ENCODE measurements around the gene GLYATL1. TPM values are rescaled to one million over a fixed set of nuclear protein-coding genes. Genes with fewer than 3 reads are reported as not detected.

Gene GLYATL1
- total and polyA plus RNA-seq, 2 of the 8 experiments (the other 6 are each of a cell fraction or from before 2014, with no cell fraction given): 8.6 to 10.7 TPM

DNA sequence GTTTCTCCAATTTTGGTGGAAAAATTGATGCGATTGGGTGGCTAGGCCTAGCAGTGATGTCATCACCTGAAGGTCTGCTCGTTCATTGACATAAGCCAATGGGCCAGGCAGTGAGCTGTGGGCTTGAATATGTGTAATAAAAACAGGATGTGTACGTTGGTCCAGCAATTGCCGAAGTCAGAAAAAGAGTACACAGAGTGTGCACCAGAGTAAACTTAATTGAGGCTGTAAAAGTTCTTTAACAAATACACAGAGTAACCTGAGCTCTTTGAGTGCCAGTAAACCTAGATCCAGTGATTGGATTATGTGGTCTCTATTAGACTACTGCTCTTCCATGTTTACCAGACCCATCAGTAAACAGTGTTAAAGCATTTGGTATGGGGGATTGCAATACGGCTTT, 13.0 kb upstream of the GLYATL1 start:
- no peak overlapping the region for H2AFZ ChIP-seq (ENCODE audit: low read length)
- H3K23ac ChIP-seq (ENCODE audit: insufficient read length): no peak overlapping the region
- H3K27me3 ChIP-seq (replicated peaks in 1 of 4; ENCODE audit: control insufficient read depth in 3 of 4, extremely low read depth in 1 of 4, insufficient read depth in 3 of 4, low read length in 3 of 4): no peaks in the 10 kb centered on the region
- H3K18ac ChIP-seq (ENCODE audit: extremely low read depth, low read length): no peak overlapping the region
- no peak overlapping the region for H3K14ac ChIP-seq (ENCODE audit: insufficient read length)
- H3K79me2 ChIP-seq (ENCODE audit: control insufficient read depth in 1 of 2, insufficient read depth in 2 of 2, low read length in 2 of 2): no peaks in the 10 kb centered on the region; a peak in 1 of 4 replicates
- peaks cover 9% of the 10 kb centered on the region for H3K23me2 ChIP-seq (ENCODE audit: low read depth, low read length)
- H2BK15ac ChIP-seq (ENCODE audit: low read length): 0 out of 2 replicates have a peak overlapping the region, but pooled peaks have one; percentile 67
- ChIA-PET POLR2A (ENCODE audit: partially characterized antibody) (interaction anchor here (0.9 to 2.8 kb wide), 3 partner anchors 14 to 37 kb away, joined by 3 to 18 read pairs (median 3); no protein-coding TSS in a partner anchor), CTCF (ENCODE audit: partially characterized antibody) (interaction anchor here (1.0 to 13.9 kb wide), 6 partner anchors 17 to 350 kb away, joined by 3 to 96 read pairs (median 12); no protein-coding TSS in a partner anchor)
- no peak overlapping the region for H4K5ac ChIP-seq (ENCODE audit: insufficient read length, low read depth, low read length)
- H3K4ac ChIP-seq (replicated peaks; ENCODE audit: insufficient read length, low read depth, low read length): no peak overlapping the region
- H3K9me3 ChIP-seq (ENCODE audit: insufficient read depth in 2 of 2, low read depth in 1 of 2, low read length in 1 of 2): no peaks in the 10 kb centered on the region
- H3K4me1 ChIP-seq (replicated peaks in 1 of 4; ENCODE audit: control insufficient read depth in 3 of 4, insufficient read depth in 4 of 4, low read length in 3 of 4): peaks cover 2 to 28% (median 14%) of the 10 kb centered on the region in 4 experiments; a peak in 6 of 7 replicates
- no peak overlapping the region for H3K9ac ChIP-seq (replicated peaks in 1 of 4; ENCODE audit: extremely low read depth in 1 of 4, low read depth in 3 of 4, low read length in 3 of 4)
- 0 out of 2 replicates have a peak overlapping the region, but pooled peaks have one; percentile 62 for H2BK20ac ChIP-seq (ENCODE audit: low read length)
- H3K4me3 ChIP-seq (ENCODE audit: extremely low read depth in 1 of 4, insufficient read depth in 2 of 4, low read depth in 3 of 4, low read length in 4 of 4): no peak overlapping the region
- no peak overlapping the region for H2AK5ac ChIP-seq (ENCODE audit: low read depth, low read length)
- H3K56ac ChIP-seq (replicated peaks; ENCODE audit: insufficient read length, low read depth, low read length): no peak overlapping the region
- FAIRE-seq (no peak), DNase-seq (ENCODE audit: low read depth in 1 of 2, low spot score in 2 of 2) (no peak)
- no peak overlapping the region for H2BK12ac ChIP-seq (ENCODE audit: low read depth, low read length)
- H4K20me1 ChIP-seq (replicated peaks in 1 of 2; ENCODE audit: control insufficient read depth in 1 of 2, insufficient read depth in 2 of 2, low read length in 2 of 2): no peaks in the 10 kb centered on the region
- H4K91ac ChIP-seq (replicated peaks; ENCODE audit: insufficient read length, low read length): no peak overlapping the region
- no peak overlapping the region for H3K27ac ChIP-seq (ENCODE audit: low read depth, low read length)
- no peak overlapping the region for H2BK120ac ChIP-seq (replicated peaks; ENCODE audit: low read depth, low read length)
- no peak overlapping the region for H3K4me2 ChIP-seq (ENCODE audit: insufficient read depth in 1 of 2, low read depth in 2 of 2, low read length in 2 of 2)
- no peak overlapping the region for H4K8ac ChIP-seq (ENCODE audit: extremely low read depth, insufficient read depth, low read length)
- 87% methylated on average over 5 of the region's 5 CpGs; no CpG with 5 or more reads in 1 of the 2 experiments for WGBS, 2 experiments (ENCODE audit: extremely low coverage in 1 of 2, insufficient coverage in 1 of 2, insufficient read length in 1 of 2, insufficient replicate concordance in 2 of 2, low coverage in 1 of 2, low lambda C conversion rate in 2 of 2, missing lambda C conversion rate in 1 of 2)
- H3K36me3 ChIP-seq (ENCODE audit: control insufficient read depth in 2 of 4, insufficient read depth in 4 of 4, low read length in 3 of 4): no peaks in the 10 kb centered on the region
- H2BK5ac ChIP-seq (ENCODE audit: low read depth, low read length): no peak overlapping the region
- H3K79me1 ChIP-seq (ENCODE audit: low read depth, low read length): no peaks in the 10 kb centered on the region
